NT2/D1 (cell line): Measurements from ENCODE around the gene COQ10A.

Experiments
- DNase-seq: peaks from one replicate; pipeline ENCODE4 v3.0.0-alpha.2; 2011; ENCODE audit warnings: low read depth, low spot score
- H3K27me3 ChIP-seq: 2 replicates; pipeline ENCODE4 v1.6.0; 2011; ENCODE audit warnings: mild to moderate bottlenecking; ENCODE audit not compliant: insufficient read length, insufficient read depth
- H3K36me3 ChIP-seq: 2 replicates; pipeline ENCODE4 v1.6.1; 2011; ENCODE audit warnings: mild to moderate bottlenecking, low read length, mixed read lengths; ENCODE audit not compliant: insufficient read depth, insufficient read length
- H3K4me1 ChIP-seq: 2 replicates; pipeline ENCODE4 v1.5.1; 2011; ENCODE audit not compliant: insufficient read depth, insufficient read length
- H3K4me3 ChIP-seq: 2 replicates; pipeline ENCODE4 v1.5.1; 2011; ENCODE audit warnings: low read depth; ENCODE audit not compliant: insufficient read length
- H3K9ac ChIP-seq: 2 replicates; pipeline ENCODE4 v1.6.0; 2011; ENCODE audit warnings: low read depth; ENCODE audit not compliant: insufficient read length
- H3K9me3 ChIP-seq: 2 replicates; pipeline ENCODE4 v1.5.1; 2011; ENCODE audit warnings: mild to moderate bottlenecking, low read length; ENCODE audit not compliant: insufficient read depth
- SUZ12 ChIP-seq: IDR thresholded peaks from 2 replicates; pipeline ENCODE4 v1.6.1; 2011; ENCODE audit not compliant: insufficient read length, insufficient read depth; ENCODE audit errors: extremely low read depth
- YY1 ChIP-seq: IDR thresholded peaks from 2 replicates; pipeline ENCODE4 v1.6.1; 2011; ENCODE audit not compliant: insufficient read length, insufficient read depth
- ZNF274 ChIP-seq: IDR thresholded peaks from 2 replicates; pipeline ENCODE4 v1.6.1; 2011; ENCODE audit warnings: mild to moderate bottlenecking, low read depth, low read length

The COQ10A gene

GRCh38 chr12:56266693-56267442 is at the start of gene COQ10A:
Gene COQ10A, plus strand, starts transcription at chr12:56266942. Its CDS starts 177 bp downstream, at chr12:56267119.
- peaks cover 27% of the 10 kb centered on the region for H3K36me3 ChIP-seq
- H3K4me3 ChIP-seq, result peak within 1 kb of the TSS; percentile 86
- H3K9me3 ChIP-seq, result no peaks in the 10 kb centered on the region
- peak; percentile 84 for DNase-seq
- H3K4me1 ChIP-seq, result no peaks in the 10 kb centered on the region
- TF ChIP-seq YY1, result no peak
- no peak for TF ChIP-seq ZNF274
- no peak for TF ChIP-seq SUZ12
- H3K27me3 ChIP-seq, result no peaks in the 10 kb centered on the region
- peak within 1 kb of the TSS; percentile 91 for H3K9ac ChIP-seq

- no peaks in the 10 kb centered on the region for H3K27me3 ChIP-seq
- peaks cover 7% of the 10 kb centered on the region; the same call in 1 of the 2 replicates for H3K9me3 ChIP-seq
- H3K36me3 ChIP-seq, result peaks cover 26% of the 10 kb centered on the region
- DNase-seq, result no peak
- TF ChIP-seq YY1, result no peak
- no peak for TF ChIP-seq ZNF274
- TF ChIP-seq SUZ12, result no peak
- no peak overlapping the region for H3K4me3 ChIP-seq
- no peak overlapping the region for H3K9ac ChIP-seq
- no peaks in the 10 kb centered on the region for H3K4me1 ChIP-seq
These were observed 46.9 kb upstream of the COQ10A start for GRCh38 chr12:56219840-56220239.

GRCh38 chr12:56220611-56221231 is 46.0 kb upstream of the COQ10A start:
- Histone ChIP-seq H3K9ac (peak overlapping the region; percentile 86), H3K4me1 (no peaks in the 10 kb centered on the region), H3K9me3 (peaks cover 7% of the 10 kb centered on the region; the same call in 1 of the 2 replicates), H3K4me3 (peak overlapping the region; percentile 87), H3K27me3 (no peaks in the 10 kb centered on the region), H3K36me3 (peaks cover 18% of the 10 kb centered on the region)
- no peak for DNase-seq
- TF ChIP-seq ZNF274 (no peak), SUZ12 (no peak), YY1 (no peak)

- DNase-seq, result peak; percentile 54
These were observed 45.4 kb upstream of the COQ10A start for GRCh38 chr12:56221232-56221756.

GRCh38 chr12:56221757-56222530 is 44.8 kb upstream of the COQ10A start, which contains the start of gene RNF41:
Gene RNF41, minus strand, starts transcription at chr12:56221922. Its CDS starts 7,875 bp downstream, at chr12:56214047.
- peaks cover 14% of the 10 kb centered on the region for H3K36me3 ChIP-seq
- peaks cover 7% of the 10 kb centered on the region; the same call in 1 of the 2 replicates for H3K9me3 ChIP-seq
- H3K27me3 ChIP-seq, result no peaks in the 10 kb centered on the region
- H3K4me3 ChIP-seq, result peak within 1 kb of the TSS; percentile 87
- peak within 1 kb of the TSS; percentile 91 for H3K9ac ChIP-seq
- TF ChIP-seq YY1, result no peak
- no peak for TF ChIP-seq SUZ12
- no peak for TF ChIP-seq ZNF274
- peak; percentile 96 for DNase-seq
- no peaks in the 10 kb centered on the region for H3K4me1 ChIP-seq

More at GRCh38 chr12:56221232-56221756, 45.4 kb upstream of the COQ10A start:
- Histone ChIP-seq H3K27me3 (no peaks in the 10 kb centered on the region), H3K36me3 (peaks cover 19% of the 10 kb centered on the region), H3K4me1 (no peaks in the 10 kb centered on the region), H3K9ac (peak overlapping the region; percentile 86), H3K9me3 (peaks cover 7% of the 10 kb centered on the region; the same call in 1 of the 2 replicates), H3K4me3 (peak overlapping the region; percentile 87)
- TF ChIP-seq YY1, result no peak
- no peak for TF ChIP-seq ZNF274
- TF ChIP-seq SUZ12, result no peak

- Histone ChIP-seq H3K4me3 (peak overlapping the region; percentile 87), H3K36me3 (peaks cover 11% of the 10 kb centered on the region), H3K27me3 (no peaks in the 10 kb centered on the region), H3K4me1 (no peaks in the 10 kb centered on the region), H3K9ac (peak overlapping the region; percentile 91), H3K9me3 (peaks cover 7% of the 10 kb centered on the region; the same call in 1 of the 2 replicates)
- no peak for TF ChIP-seq ZNF274
- no peak for TF ChIP-seq SUZ12
- no peak for TF ChIP-seq YY1
- DNase-seq, result no peak
These were observed 44.2 kb upstream of the COQ10A start for GRCh38 chr12:56222531-56222895.
